Measurements from ENCODE around the gene ATXN7L2.
A peak's percentile ranks its signal among the peaks of the same experiment; 100 is the strongest.

ATXN7L2 gene

GRCh38 chr1:109476825-109477224, 6.9 kb upstream of the ATXN7L2 start:
- DNase-seq: no peak

GRCh38 chr1:109477821-109478220, 5.9 kb upstream of the ATXN7L2 start:
- no peak for DNase-seq

GRCh38 chr1:109478806-109479205, 4.9 kb upstream of the ATXN7L2 start:
- DNase-seq: no peak

GRCh38 chr1:109479311-109479710, 4.4 kb upstream of the ATXN7L2 start:
- DNase-seq: no peak

GRCh38 chr1:109479901-109480300, 3.8 kb upstream of the ATXN7L2 start:
- DNase-seq: no peak

- no peak for DNase-seq
Measured at GRCh38 chr1:109481646-109482045, 2.1 kb upstream of the ATXN7L2 start.

- no peak for DNase-seq
Measured at GRCh38 chr1:109482242-109482641, 1.5 kb upstream of the ATXN7L2 start.

- DNase-seq: no peak
Measured at GRCh38 chr1:109482791-109483671, 674 bp upstream of the ATXN7L2 start.

- no peak for DNase-seq
Measured at GRCh38 chr1:109484519-109484975, 842 bp downstream of the ATXN7L2 start.

GRCh38 chr1:109485001-109485400, 1.3 kb downstream of the ATXN7L2 start:
- peak; percentile 45 for DNase-seq

GRCh38 chr1:109487261-109487660, 3.6 kb downstream of the ATXN7L2 start:
- DNase-seq: no peak

GRCh38 chr1:109488201-109488600, 4.5 kb downstream of the ATXN7L2 start:
- no peak for DNase-seq

GRCh38 chr1:109488696-109489095, 5.0 kb downstream of the ATXN7L2 start:
- no peak for DNase-seq

GRCh38 chr1:109490029-109490933, 6.6 kb downstream of the ATXN7L2 start:
- peak; percentile 54 for DNase-seq

GRCh38 chr1:109490934-109491302, 7.2 kb downstream of the ATXN7L2 start:
- no peak for DNase-seq

GRCh38 chr1:109491372-109491771, 7.7 kb downstream of the ATXN7L2 start:
- no peak for DNase-seq

- no peak for DNase-seq
Measured at GRCh38 chr1:109492779-109493178, 9.1 kb downstream of the ATXN7L2 start.

- DNase-seq: no peak
Measured at GRCh38 chr1:109493227-109493626, 9.5 kb downstream of the ATXN7L2 start.

- peak; percentile 82 for DNase-seq
Measured at GRCh38 chr1:109493805-109494539, 10.3 kb downstream of the ATXN7L2 start, which contains the start of gene CYB561D1. Gene CYB561D1, plus strand, starts transcription at chr1:109494094. Its CDS starts 46 bp downstream, at chr1:109494140.

GRCh38 chr1:109495738-109496137, 12.0 kb downstream of the ATXN7L2 start:
- DNase-seq: no peak

GRCh38 chr1:109497449-109498160, 13.9 kb downstream of the ATXN7L2 start:
- DNase-seq: no peak

- DNase-seq: no peak
Measured at GRCh38 chr1:109498161-109498801, 14.6 kb downstream of the ATXN7L2 start.

All from fibroblast of skin of right quadriceps (primary cell).